Stimulated activated CD4-positive, alpha-beta T cell treated with anti-CD3 and anti-CD28 coated beads, Interleukin-12 subunit alpha, Interleukin-12 subunit beta, amount 100 ng/mL, for 24 hours (primary cell): ENCODE results near the gene FAM24B.

Experiments used
- DNase-seq, 2 experiments: peaks; one replicate each; pipeline ENCODE4 v3.0.0-alpha.2; 2020; ENCODE audit warnings: low read depth in 2 of 2

The FAM24B gene

GRCh38 chr10:122828716-122829255 is 50.6 kb downstream of the FAM24B start:
- DNase-seq, result no peak

GRCh38 chr10:122827302-122827701 is 52.1 kb downstream of the FAM24B start:
- no peak for DNase-seq

GRCh38 chr10:122822973-122823690 is 56.2 kb downstream of the FAM24B start:
- DNase-seq, result no peak

- DNase-seq, result no peak
These were observed 57.6 kb downstream of the FAM24B start for GRCh38 chr10:122821808-122822207.

- no peak for DNase-seq
These were observed 63.9 kb downstream of the FAM24B start for GRCh38 chr10:122815458-122815857.

- DNase-seq, result no peak
These were observed 64.9 kb downstream of the FAM24B start for GRCh38 chr10:122814493-122814892.

GRCh38 chr10:122812751-122813150 is 66.6 kb downstream of the FAM24B start:
- no peak for DNase-seq

- DNase-seq, result no peak
These were observed 77.1 kb downstream of the FAM24B start for GRCh38 chr10:122802282-122802681.
